Stimulated activated CD8-positive, alpha-beta memory T cell treated with anti-CD3 and anti-CD28 coated beads, Interleukin-4, amount 100 ng/mL, for 4 hours (primary cell): ENCODE measurements around the gene THTPA.

Experiments
- DNase-seq, 2 donors: peaks; one replicate each; pipeline ENCODE4 v3.0.0-alpha.2; 2020; ENCODE audit warnings: low read depth in 2 of 2, low spot score in 1 of 2

Gene THTPA, protein sequence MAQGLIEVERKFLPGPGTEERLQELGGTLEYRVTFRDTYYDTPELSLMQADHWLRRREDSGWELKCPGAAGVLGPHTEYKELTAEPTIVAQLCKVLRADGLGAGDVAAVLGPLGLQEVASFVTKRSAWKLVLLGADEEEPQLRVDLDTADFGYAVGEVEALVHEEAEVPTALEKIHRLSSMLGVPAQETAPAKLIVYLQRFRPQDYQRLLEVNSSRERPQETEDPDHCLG

DNA sequence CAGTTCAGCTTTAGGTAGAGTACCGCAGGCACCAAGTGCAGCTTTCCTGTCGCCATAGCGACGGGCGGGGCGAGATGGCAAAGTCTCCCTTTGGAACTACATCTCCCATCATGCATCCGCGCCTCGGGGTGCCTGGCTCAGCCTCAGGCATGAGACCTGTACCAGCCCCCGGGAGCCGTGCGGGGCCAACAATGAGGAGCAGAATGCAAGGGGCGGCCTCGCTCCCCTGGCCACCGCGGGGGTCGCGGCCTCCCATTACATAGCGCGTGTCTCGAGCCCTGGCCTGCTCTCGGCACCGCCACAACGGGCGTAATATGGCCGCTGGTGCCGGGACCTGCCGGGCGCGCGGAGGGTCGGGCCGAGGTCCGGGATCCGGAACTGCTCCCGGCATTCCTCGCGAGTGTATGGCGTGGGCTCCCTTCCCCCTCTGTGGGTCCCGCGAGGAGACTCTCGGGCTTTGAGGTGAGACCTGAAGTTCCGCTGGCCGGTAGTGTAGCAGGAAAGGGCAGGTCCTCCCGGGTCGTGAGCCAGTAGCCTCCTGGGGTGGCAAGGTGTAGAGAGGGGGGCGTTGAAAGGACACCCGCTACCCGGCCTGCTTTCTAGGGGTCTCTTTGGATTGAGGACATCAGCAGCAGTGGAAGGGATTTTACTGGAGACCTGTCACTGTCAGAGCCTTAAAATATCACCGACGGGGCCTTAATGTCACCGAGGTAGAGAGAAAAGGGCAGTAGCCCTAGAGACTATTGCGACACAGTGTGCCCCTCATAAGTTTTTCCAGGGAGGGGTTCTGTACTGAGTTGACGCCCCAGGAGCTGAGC lies at the start of gene THTPA:
Gene THTPA, plus strand, starts transcription at position 390 of the 818 bp plus-strand sequence. CDS start 487 bp downstream, outside the sequence.
- peak; percentile 85 to 86 for DNase-seq

DNA sequence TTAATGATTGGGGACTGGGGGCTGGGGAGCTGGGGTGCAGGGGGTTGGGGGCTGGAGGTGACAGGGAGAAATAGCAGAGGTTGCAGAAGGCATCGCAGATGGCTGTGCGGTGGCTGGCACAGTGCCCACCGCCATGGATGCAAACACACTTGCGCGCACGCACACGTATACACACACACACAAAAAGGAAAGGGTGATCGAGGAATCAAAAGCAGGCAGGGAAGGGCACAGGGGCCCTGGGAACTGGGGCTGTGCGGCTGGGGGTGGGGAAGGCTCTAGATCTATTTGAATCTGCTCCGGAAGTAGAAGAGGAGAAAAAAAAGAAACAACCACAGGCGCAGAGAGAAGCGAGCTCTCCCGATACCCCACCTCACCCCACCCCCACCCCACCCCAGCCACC lies 43.9 kb upstream of the THTPA start:
- DNase-seq: no peak

DNA sequence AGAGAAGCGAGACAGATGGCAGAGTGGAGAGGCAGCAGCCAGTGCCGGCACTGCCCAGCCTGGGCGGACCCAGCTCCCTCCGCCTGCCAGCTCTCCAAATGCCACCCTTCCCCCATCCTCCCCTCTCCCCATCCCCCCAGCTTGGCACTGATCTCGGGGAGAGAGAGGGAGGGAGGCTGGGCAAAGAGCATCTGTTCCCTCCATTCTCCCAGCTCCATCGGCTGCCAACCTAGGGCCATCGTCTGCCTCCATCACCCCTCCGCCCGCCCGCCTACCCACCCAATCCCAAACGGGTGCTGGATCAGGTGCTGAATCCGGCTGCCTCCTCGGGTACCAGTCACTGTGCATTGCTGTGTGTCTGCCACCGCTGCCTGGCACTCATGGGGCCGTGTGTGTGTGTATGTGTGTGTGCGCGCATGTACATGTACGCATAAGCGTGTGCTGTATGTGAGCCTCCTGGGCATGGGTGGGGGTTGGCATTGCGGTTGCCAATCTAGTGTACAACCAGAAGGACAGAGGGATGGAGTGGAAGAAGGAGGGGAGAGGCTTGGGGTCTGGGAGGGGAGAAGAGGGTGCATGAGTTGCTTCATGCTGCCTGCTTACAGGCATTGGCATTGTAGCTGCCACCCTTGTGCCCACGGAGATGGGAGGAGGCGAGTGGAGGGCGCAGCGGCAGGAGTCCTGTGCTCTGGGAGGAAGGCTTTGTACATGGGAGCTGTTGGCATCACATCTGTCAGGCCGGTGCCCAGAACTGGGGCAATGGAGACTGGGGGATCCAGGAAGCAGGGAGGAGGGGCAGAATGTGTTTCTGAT lies 42.9 kb upstream of the THTPA start:
- no peak for DNase-seq

DNA sequence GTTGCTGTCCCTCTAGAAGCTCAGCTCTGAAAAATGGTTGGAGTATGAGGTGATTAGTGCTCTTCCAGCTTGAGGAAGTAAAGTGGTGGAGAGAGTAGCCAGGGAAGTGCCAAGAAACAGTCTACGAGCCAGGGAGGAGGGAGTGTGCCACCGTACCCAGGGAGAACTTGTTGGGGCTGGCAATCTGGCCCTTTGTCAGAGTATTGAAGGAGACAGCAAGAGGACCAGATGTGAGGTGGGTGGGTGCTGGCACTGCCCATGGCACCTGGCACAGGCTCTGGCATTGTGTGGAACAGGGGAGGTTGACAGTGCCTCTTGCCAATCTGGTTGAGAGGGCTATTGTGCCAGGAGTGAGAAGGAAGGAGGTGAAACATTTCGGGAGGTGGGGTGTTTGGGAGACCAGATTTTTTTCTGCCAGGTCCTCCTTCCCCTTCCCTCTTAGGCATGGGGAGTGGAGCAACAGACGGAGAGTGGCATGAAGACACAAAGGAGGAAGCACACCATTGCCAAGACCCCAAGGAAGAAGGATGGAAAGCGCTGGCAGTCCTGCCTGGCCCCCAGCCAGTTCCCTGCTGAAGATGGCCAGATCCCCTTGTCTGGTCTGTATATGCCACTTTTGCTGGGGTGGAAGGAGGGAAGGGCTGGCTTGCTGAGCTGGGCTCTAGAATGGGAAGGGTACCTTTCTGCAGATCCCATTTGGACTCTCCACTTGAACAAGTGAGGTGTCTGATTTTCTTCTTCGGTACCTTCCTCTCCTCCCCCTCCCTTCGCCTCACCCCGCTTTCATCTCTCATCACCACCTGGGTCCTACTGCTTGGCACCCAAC lies 42.0 kb upstream of the THTPA start:
- no peak for DNase-seq

DNA sequence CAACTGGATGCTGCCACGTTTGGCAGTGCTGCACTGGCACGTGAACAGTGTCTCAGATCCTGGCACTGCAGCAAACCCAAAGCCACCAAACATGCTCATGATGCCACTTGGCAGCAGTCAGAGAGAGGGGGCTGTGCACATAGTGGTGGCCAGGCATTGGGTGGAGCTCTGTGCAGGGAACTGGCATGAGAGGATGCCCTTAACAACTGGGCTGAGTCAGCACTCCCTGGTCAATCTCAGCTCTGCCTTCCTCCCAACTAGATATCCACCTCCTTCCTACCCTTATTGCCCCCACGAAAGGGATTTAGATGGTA lies 41.5 kb upstream of the THTPA start:
- no peak for DNase-seq

DNA sequence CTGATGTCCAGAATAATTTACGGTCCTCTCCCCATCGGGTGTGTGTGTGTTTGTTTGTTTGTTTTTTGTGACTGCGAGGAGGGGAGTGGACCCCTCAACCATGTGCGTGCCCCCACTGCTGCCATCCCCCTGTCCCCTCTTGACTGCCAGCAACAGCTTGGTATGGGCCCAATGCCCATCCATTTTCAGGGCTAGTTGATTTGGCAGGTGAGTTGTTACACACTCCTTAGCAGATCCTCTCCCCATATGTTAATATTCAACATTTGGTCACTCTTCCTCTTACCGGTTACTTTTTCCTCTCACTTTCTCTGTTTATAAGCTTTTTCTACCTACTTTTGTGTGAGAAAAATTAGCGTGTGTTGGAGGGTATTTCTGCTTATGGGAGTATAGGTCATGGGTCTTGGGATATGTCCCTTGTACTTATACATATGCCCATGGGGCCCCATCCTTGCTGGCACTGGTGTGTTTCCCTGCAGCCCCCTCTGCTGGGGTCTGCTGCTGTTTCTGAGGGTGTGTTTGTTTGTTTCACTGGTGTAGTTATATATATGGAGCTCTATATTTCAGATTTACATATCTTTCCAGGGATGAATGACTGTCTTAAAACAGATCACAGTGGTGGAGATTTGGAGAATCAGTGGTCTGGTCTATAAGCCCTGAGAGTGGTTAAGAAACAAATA lies 38.3 kb upstream of the THTPA start:
- DNase-seq: no peak

DNA sequence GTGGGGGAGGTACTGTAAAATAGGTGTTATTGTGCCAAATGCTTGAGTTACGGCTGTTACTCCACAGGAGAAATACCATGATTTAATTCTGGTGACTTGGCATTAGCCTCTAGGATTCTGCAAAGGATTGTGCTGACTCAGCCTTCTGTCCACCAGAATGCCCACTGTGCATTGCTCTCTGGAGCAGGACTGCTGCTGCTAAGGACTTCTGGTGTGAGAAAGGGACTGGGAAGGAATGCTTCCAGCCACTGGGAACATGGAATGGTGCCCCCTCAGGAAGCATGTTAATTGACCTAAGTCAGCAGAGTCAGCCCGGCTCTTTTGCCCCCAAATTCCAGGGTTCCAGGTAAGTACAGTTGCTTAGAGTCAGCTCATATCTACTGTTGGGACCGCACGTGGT lies 37.4 kb upstream of the THTPA start:
- no peak for DNase-seq

DNA sequence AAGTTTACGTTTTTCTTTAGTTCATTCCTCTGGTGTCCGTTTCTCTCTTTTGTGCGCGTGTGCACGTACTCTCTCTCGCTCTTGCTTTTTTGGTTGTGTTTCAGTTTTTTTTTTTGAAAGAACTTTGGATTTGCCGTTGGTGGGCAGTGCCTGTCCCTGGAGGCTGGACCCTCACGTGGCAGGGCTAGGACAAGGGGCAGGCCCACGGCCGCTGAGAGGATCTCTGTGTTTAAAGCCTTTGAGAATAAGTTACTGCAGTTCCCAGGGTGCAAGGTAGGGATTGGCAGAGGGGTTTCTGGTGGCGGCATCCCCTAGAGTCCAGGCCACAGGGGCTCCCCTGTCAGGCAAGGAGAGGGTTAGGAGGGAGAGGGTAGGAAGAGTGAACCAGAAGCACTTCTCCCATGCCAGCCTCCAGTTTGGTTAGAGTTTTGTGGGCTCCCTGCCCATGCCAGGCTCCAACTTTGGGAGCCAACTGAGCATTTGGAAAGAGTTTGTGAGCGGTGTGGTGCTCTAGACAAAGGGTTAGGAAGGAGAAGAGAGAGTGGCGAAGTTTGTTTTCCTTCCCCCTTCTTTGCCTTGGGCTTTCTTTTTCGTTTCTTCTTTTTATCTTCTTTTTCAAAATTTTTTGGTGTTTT lies 35.1 kb upstream of the THTPA start:
- no peak for DNase-seq

DNA sequence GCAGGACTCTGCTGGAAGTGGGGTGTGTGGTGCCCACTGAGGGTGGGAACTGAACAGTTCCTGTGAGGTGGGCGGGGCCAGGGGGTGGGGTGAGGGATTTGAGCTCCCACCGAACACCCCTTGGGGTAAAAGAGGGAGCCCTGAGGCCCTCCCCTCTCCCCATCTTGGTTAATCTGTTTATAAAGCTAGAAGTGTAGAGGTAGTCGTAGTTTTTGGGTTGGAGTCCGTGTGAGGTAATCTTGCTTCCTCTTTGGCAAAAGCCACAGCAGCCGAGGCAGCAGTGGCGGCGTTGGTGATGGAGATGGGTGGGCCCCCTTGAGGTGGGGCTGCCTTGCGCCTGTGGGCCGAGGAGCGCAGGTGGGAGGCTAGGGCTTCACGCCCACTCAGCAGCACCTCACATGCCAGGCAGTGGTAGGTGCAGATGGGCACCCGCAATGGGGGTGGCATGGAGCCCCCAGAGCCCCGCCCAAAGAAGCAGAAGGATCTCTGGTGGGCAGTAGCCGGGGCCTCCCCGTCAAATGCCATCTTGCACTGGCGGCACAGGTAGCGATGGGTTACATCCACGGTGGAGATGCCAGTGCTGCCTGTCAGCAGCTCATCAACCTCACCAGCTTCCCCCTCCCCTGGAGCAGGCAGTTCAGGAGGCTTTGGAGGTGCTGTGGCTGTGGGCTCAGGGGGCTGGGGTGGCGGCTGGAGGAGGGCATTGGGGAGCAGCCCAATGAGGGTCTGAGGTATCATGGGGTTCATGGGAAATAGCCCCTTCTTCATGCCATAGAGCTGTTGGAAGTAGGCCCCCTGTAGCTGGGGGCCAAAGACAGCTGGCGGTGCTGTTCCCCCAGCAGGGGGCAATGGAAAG lies 34.1 kb upstream of the THTPA start:
- no peak for DNase-seq

DNA sequence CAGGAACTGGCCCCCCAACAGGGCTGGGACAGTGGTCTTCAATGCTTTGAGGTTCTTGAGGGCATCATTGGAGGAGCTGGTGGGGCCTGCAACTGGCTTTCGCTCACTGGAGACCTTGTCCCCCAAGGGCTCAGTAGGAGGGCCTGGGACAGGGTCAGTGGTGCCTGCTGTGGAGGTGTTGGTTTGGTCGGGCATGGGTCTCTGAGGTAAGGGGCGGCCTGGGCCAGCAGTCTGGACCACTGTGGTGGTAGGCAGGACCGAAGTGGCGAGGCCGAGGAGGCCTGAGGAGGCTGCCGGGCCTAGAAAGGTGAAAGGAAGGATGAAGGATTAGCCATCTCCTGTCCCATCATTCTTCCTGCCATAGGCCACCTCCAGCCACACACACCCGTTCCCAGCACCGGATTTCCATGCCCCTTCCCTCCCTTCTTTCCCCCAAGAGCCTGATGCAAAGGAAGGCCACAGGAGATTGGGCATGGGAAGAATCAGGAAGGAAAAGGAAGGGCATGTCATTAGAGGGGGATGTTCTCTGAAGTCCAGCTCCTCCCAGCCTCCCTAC lies 33.4 kb upstream of the THTPA start:
- DNase-seq: no peak

DNA sequence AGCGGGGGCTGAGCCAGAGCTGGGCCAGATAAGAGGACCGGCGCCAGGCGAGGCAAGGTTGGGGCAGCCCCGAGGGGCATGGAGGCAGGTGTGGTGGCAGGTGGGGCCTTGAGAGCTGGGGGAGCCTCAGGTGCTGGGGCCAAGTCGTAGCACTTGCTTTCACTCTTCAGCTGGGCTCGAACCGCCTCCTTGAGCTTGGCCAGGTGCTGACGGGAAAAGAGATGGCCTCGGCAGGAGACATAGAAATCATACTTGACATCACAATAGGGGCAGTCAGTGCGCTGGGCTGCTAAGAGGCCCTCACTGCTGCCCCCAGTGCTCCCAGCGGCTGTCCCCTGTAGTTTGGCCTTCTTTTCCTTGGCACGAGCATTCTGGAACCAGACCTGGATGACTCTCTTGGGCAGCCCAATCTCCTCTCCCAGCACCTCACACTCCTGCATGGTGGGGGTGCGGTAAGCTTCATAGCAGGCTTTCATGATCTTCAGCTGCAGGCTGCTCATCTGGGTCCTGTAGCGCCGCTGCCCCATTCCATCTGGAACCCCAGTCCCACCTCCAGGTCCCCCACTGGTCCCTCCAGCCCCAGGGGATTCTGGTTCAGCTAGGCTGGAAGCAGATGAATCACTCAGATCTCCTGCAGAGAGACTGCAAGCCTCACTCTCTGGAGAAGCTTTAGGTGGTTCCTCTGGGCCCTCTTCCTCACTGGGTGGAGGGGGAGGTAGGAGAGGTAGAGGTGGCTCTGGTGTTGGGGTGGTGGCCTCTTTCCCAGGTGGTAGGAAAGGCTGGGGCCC lies 32.6 kb upstream of the THTPA start:
- DNase-seq: no peak

DNA sequence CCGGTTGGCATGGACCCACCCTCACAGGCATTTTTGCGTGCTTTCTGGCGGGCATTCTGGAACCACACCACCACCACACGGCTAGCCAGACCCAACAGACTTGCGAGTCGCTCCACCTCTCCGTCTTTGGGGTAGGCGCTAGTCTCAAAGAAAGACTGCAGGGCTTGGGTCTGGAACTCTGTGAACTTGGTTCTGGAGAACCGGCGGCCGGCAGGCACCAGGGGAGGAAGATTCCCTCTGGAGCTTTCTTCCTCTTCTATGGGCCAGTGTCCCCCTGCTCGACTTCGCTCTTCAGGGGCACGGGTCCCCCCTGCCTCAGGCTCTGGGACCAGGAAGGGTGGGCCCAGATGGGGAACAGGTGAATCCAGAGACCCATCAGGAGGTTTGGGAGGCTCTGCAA lies 31.1 kb upstream of the THTPA start:
- no peak for DNase-seq

DNA sequence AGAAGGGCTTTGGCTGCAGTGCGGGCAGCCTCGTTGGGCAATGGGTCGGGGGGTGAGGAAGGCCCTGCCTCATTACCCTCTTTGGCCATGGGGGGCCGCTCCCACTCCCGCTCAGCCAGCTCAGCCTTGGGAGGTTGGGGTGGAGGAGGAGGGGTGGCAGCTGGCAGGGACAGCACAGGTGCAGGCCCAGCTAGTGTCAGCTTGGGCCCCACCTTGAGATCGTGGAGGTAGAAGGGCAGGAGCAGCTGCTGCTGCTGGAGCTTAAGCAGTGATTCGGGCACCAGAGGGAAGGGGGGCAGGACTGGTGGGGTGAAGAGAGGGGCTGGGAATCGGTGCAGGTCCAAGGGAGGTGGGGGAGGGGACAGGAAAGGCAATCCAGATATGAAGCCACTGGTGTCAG lies 30.5 kb upstream of the THTPA start:
- DNase-seq: no peak

DNA sequence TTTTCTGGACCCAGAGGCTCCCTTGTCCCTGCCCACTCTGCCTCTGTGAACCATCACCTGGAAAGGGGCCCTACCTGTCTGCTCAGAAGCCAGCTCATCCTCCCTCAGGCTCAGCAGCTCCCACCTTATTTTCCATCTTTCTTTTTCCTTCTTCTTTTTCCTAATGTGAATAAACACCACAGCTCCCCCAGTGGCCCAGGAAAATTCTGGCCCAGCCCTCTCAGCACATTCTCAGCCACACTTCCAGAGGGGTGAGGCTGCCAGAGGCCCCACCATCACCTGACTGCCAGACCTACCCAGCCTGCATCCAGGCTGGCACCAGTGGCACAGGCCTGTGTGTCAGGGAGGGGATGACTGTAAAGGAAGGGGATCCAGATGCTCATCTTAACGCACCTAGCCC lies 27.5 kb upstream of the THTPA start:
- DNase-seq: no peak

DNA sequence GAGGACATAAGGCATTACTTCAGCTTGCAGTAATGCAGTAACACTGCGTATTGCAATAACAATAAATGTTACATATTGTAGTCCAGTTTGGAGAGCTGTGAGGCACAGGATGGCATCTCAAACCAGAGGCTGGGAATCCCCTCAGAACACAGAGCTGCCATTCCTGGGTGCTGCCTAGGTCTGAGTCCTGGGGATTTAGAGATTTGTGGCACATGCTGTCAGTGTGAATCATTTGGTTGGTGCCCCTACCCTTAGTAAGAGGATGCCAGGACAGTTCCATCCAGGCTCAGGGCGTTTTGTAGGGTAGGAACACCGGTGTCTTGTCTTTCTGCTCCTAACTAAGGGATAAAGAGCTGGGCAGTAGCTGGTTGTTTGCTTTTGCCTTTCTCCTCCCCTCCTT lies 27.1 kb upstream of the THTPA start:
- no peak for DNase-seq

DNA sequence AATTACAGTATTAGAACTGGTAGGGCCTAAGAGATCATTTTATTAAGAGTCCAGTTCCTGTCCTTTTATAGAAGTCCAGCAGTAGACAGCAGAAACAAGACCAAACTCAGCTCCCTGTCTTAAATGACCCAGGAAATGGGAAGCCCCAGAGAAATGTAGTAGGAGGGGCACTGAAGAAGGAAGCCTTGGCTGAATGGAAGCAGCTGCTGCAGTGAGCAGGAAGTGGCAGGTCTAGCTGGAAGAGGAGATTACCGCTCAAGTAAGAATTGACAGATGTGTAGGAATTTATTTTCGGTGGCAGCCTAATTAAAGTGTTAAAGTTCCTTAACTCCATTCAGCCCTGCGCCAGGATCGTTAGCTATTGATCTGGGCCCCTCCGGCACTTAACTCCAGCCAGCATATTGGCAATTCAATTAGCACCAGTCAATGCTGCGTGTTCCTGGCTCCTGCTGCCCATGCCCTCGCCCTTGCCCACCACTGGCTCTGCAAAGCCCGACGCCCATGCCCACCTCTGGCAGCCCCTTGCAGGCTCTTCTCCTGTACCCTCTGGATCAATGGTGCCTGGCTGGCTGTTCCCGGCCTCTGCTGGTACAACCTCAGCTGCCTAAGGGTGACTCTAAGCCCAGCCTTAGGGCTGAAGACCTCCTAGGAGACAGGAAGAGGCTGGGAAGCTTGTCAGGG lies 25.6 kb upstream of the THTPA start:
- DNase-seq: no peak

DNA sequence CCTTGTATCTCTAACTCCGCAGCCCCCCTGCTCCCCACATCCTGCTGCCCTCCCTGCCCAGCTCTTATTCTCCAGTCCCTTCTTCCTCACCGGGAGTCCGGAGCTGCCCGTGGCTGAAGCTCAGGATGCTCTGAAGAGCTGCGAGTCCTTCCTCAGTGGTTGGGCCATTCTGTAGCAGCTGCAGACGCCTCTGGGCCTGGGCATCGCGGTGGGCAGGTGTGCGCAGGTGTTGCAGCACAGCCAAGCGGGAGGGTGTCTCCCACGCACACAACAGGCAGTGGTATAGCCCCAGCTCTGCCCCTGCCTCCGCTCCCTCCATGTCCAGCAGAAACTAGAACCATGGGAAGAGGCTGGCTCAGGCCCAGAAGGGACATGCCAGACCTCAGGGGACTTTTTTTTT lies 24.7 kb upstream of the THTPA start:
- DNase-seq: no peak

DNA sequence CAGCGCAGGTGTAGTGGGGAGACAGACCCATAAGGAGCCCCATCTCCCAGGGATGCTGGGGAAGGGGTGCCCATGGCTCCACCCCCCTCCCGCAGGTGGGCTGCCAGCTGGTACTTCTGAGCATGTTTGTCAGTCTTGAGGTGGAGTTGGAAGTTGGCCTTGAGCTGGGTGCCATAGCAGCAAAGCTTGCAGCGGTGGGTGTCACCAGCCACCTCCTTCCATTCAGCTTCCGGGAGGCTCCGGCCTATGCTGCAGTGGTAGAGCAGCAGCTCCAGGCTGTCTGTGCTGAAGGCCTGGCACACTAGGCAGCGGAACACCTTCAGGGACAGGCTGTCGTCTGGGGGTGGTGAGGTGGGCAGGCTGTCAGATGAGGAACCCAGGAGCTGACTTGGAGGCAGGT lies 23.4 kb upstream of the THTPA start:
- DNase-seq: no peak
